OCI-LY3 (cell line): Measurements from ENCODE around the gene SPATA2.

ENCODE experiments used
- EZH2phosphoT487 ChIP-seq: fragments of 200-600 bp; shearing (Covaris generic); IDR thresholded peaks from 2 replicates; pipeline ENCODE4 v1.6.1; 2018; ENCODE audit warnings: antibody characterized with exemption, mixed run types, low read depth
- TF ChIP-seq, protein P1 (sequence below): fragments of 200-600, 300-600 bp; sonication (generic); IDR thresholded peaks from 2 replicates; pipeline ENCODE4 v1.5.1; 2014; ENCODE audit warnings: antibody characterized with exemption, low read length, low read depth

GRCh38 chr20:49867453-49868215, 47.7 kb downstream of the SPATA2 start:
- TF ChIP-seq, protein P1, sequence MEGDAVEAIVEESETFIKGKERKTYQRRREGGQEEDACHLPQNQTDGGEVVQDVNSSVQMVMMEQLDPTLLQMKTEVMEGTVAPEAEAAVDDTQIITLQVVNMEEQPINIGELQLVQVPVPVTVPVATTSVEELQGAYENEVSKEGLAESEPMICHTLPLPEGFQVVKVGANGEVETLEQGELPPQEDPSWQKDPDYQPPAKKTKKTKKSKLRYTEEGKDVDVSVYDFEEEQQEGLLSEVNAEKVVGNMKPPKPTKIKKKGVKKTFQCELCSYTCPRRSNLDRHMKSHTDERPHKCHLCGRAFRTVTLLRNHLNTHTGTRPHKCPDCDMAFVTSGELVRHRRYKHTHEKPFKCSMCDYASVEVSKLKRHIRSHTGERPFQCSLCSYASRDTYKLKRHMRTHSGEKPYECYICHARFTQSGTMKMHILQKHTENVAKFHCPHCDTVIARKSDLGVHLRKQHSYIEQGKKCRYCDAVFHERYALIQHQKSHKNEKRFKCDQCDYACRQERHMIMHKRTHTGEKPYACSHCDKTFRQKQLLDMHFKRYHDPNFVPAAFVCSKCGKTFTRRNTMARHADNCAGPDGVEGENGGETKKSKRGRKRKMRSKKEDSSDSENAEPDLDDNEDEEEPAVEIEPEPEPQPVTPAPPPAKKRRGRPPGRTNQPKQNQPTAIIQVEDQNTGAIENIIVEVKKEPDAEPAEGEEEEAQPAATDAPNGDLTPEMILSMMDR: no peak
- no peak for TF ChIP-seq EZH2phosphoT487
